GM23338 (cell line): ENCODE results near the gene MED13L. TPM values are rescaled to one million over a fixed set of nuclear protein-coding genes. Genes with fewer than 3 reads are reported as not detected.

Experiments used
- ATAC-seq: fragments of 200-7000 bp; cut with Tn5 transposase; 3 replicates; pipeline ENCODE4 v1.9.1; 2020
- DNase-seq: peaks from one replicate; pipeline ENCODE4 v3.0.0-alpha.2; 2015; ENCODE audit warnings: low spot score
- H2AFZ ChIP-seq: fragments of 200-600 bp; sonication (generic); 2 replicates; pipeline ENCODE4 v1.8.0; 2016; ENCODE audit warnings: antibody characterized with exemption, mild to moderate bottlenecking, moderate library complexity
- H3F3A ChIP-seq: fragments of 200-600 bp; sonication (generic); replicated peaks from 2 replicates; pipeline ENCODE4 v1.8.0; 2017; ENCODE audit warnings: antibody characterized with exemption, mixed run types, low read depth
- H3K27ac ChIP-seq: fragments of 200-600 bp; sonication (generic); 2 replicates; pipeline ENCODE4 v1.6.1; 2016; ENCODE audit warnings: low read depth
- H3K27me3 ChIP-seq: fragments of 200-600 bp; sonication (generic); 2 replicates; pipeline ENCODE4 v1.8.0; 2016; ENCODE audit warnings: mild to moderate bottlenecking, mixed run types, moderate library complexity; ENCODE audit not compliant: insufficient read depth
- H3K36me3 ChIP-seq: fragments of 200-600 bp; sonication (generic); 2 replicates; pipeline ENCODE4 v1.8.0; 2016; ENCODE audit warnings: mild to moderate bottlenecking; ENCODE audit not compliant: insufficient read depth
- H3K4me1 ChIP-seq: fragments of 200-600 bp; sonication (generic); 2 replicates; pipeline ENCODE4 v1.8.0; 2016; ENCODE audit warnings: mild to moderate bottlenecking, moderate library complexity; ENCODE audit not compliant: insufficient read depth
- H3K4me2 ChIP-seq: fragments of 200-600 bp; sonication (generic); 2 replicates; pipeline ENCODE4 v1.7.1; 2017; ENCODE audit warnings: mixed run types
- H3K4me3 ChIP-seq: fragments of 200-600 bp; sonication (generic); 2 replicates; pipeline ENCODE4 v1.6.1; 2016; ENCODE audit warnings: mixed run types
- H3K79me2 ChIP-seq: fragments of 200-600 bp; sonication (generic); replicated peaks from 2 replicates; pipeline ENCODE4 v1.8.0; 2017; ENCODE audit warnings: mild to moderate bottlenecking; ENCODE audit not compliant: insufficient read depth
- H3K9me2 ChIP-seq: fragments of 200-600 bp; sonication (generic); 2 replicates; pipeline ENCODE4 v1.8.0; 2017; ENCODE audit not compliant: insufficient read depth
- H4K20me1 ChIP-seq: fragments of 200-600 bp; sonication (generic); replicated peaks from 2 replicates; pipeline ENCODE4 v1.8.0; 2017; ENCODE audit warnings: mild to moderate bottlenecking; ENCODE audit not compliant: insufficient read depth
- H3K27ac Mint-ChIP-seq: 2 replicates; pipeline ENCODE4 v1.8.0; 2020; ENCODE audit warnings: inconsistent platforms, mild to moderate bottlenecking, moderate library complexity, mixed read lengths
- H3K27me3 Mint-ChIP-seq: 3 replicates; pipeline ENCODE4 v1.8.0; 2022; ENCODE audit warnings: low read depth, mild to moderate bottlenecking, moderate library complexity, mixed read lengths, inconsistent platforms; ENCODE audit not compliant: insufficient read depth, poor library complexity
- H3K36me3 Mint-ChIP-seq: 3 replicates; pipeline ENCODE4 v1.8.0; 2021; ENCODE audit warnings: low read depth, mild to moderate bottlenecking, inconsistent platforms, moderate library complexity, mixed read lengths
- H3K4me1 Mint-ChIP-seq: 3 replicates; pipeline ENCODE4 v1.8.0; 2020; ENCODE audit warnings: mild to moderate bottlenecking, inconsistent platforms, mixed read lengths
- H3K4me3 Mint-ChIP-seq: 3 replicates; pipeline ENCODE4 v1.8.0; 2021; ENCODE audit warnings: moderate library complexity, mild to moderate bottlenecking, inconsistent platforms, mixed read lengths
- H3K9me3 Mint-ChIP-seq: 3 replicates; pipeline ENCODE4 v1.8.0; 2020; ENCODE audit warnings: moderate library complexity, mild to moderate bottlenecking, inconsistent platforms, mixed read lengths
- CREB1 ChIP-seq: fragments of 250-450 bp; sonication (Bioruptor Pico); IDR thresholded peaks from 2 replicates; pipeline ENCODE4 v1.5.0; 2020; ENCODE audit warnings: low read depth, mild to moderate bottlenecking, moderate library complexity
- EZH2 ChIP-seq: fragments of 200-600 bp; sonication (generic); IDR thresholded peaks from one replicate; pipeline ENCODE4 v1.8.0; 2017; ENCODE audit warnings: antibody characterized with exemption, mild to moderate bottlenecking, low read depth; ENCODE audit not compliant: unreplicated experiment
- EZH2phosphoT487 ChIP-seq: fragments of 200-600 bp; sonication (generic); IDR thresholded peaks from one replicate; pipeline ENCODE4 v1.8.1; 2018; ENCODE audit warnings: antibody characterized with exemption; ENCODE audit not compliant: unreplicated experiment
- JUNB ChIP-seq: IDR thresholded peaks from one replicate; pipeline ENCODE4 v1.6.1; 2016; ENCODE audit warnings: antibody characterized with exemption; ENCODE audit not compliant: unreplicated experiment
- NANOG ChIP-seq: IDR thresholded peaks from 2 replicates; pipeline ENCODE4 v1.6.1; 2016; ENCODE audit warnings: antibody characterized with exemption, borderline replicate concordance
- POLR2AphosphoS5 ChIP-seq: IDR thresholded peaks from 2 replicates; pipeline ENCODE4 v1.6.1; 2016; ENCODE audit warnings: antibody characterized with exemption, low read depth
- STAT1 ChIP-seq: IDR thresholded peaks from one replicate; pipeline ENCODE4 v1.6.1; 2016; ENCODE audit warnings: antibody characterized with exemption; ENCODE audit not compliant: unreplicated experiment
- ZNF114 ChIP-seq: fragments of 250-450 bp; sonication (Bioruptor Pico); IDR thresholded peaks from 2 replicates; pipeline ENCODE4 v1.5.0; 2020; ENCODE audit warnings: mild to moderate bottlenecking, moderate library complexity
- ZNF331 ChIP-seq: fragments of 250-450 bp; sonication (Bioruptor Pico); IDR thresholded peaks from 2 replicates; pipeline ENCODE4 v1.5.0; 2020; ENCODE audit warnings: low read depth, mild to moderate bottlenecking, moderate library complexity
- polyA plus RNA-seq: library from polyadenylated mRNA; unstranded; fragments of >200 nt; fragmentation: Nextera tagmentation; extraction: Ambion mirVana; gene quantifications from 2 replicates; pipeline ENCODE4 v1.2.1, GENCODE V29; 2016
- total RNA-seq: library from RNA; depleted of rRNA; stranded (reverse); fragments of >200 nt; shearing (Covaris generic); gene quantifications from 2 replicates; pipeline ENCODE4 v1.2.3, GENCODE V29; 2014
- TF ChIP-seq, protein P1 (sequence below): IDR thresholded peaks from 2 replicates; pipeline ENCODE4 v1.6.1; 2016; ENCODE audit warnings: antibody characterized with exemption
- TF ChIP-seq, protein P2 (sequence below): fragments of 250-450 bp; sonication (Bioruptor Pico); IDR thresholded peaks from 2 replicates; pipeline ENCODE4 v1.5.0; 2020; ENCODE audit warnings: mild to moderate bottlenecking, moderate library complexity
- TF ChIP-seq, protein P3 (sequence below): IDR thresholded peaks from one replicate; pipeline ENCODE4 v1.6.1; 2018; ENCODE audit warnings: antibody characterized with exemption; ENCODE audit not compliant: unreplicated experiment
- TF ChIP-seq, protein P4 (sequence below), 2 experiments: fragments of 200-600 bp in 1 of 2; sonication (generic) in 1 of 2; conservative IDR thresholded peaks; 2 replicates each; pipeline versions ENCODE4 v1.5.1 to v1.6.1; 2016 to 2017; ENCODE audit warnings: antibody characterized with exemption in 2 of 2, low read depth in 2 of 2, mild to moderate bottlenecking in 2 of 2, moderate library complexity in 1 of 2

MED13L gene
- total and polyA plus RNA-seq, 2 experiments from 2014 or later: 20.9 to 73.6 TPM

GRCh38 chr12:116179384-116179783, 98.1 kb downstream of the MED13L start:
- H3K27ac ChIP-seq: no peak overlapping the region
- H4K20me1 ChIP-seq: peaks cover 17% of the 10 kb centered on the region; the same call in 1 of the 2 replicates

More at GRCh38 chr12:116179384-116179783, 98.1 kb downstream of the MED13L start:
- Histone ChIP-seq H3K27me3 (no peaks in the 10 kb centered on the region), H3K36me3 (no peaks in the 10 kb centered on the region), H2AFZ (no peak overlapping the region), H3K4me3 (no peak overlapping the region), H3K79me2 (peaks cover 99% of the 10 kb centered on the region), H3K9me2 (no peaks in the 10 kb centered on the region), H3K4me2 (no peak overlapping the region), H3F3A (no peaks in the 10 kb centered on the region), H3K4me1 (peaks cover 29% of the 10 kb centered on the region)
- Mint-ChIP-seq H3K27me3 (no peaks in the 10 kb centered on the region), H3K27ac (no peak overlapping the region), H3K4me3 (no peak overlapping the region), H3K4me1 (peaks cover 43% of the 10 kb centered on the region), H3K36me3 (no peaks in the 10 kb centered on the region), H3K9me3 (no peaks in the 10 kb centered on the region)
- TF ChIP-seq, protein P1, sequence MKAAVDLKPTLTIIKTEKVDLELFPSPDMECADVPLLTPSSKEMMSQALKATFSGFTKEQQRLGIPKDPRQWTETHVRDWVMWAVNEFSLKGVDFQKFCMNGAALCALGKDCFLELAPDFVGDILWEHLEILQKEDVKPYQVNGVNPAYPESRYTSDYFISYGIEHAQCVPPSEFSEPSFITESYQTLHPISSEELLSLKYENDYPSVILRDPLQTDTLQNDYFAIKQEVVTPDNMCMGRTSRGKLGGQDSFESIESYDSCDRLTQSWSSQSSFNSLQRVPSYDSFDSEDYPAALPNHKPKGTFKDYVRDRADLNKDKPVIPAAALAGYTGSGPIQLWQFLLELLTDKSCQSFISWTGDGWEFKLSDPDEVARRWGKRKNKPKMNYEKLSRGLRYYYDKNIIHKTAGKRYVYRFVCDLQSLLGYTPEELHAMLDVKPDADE: no peak
- TF ChIP-seq, protein P2, sequence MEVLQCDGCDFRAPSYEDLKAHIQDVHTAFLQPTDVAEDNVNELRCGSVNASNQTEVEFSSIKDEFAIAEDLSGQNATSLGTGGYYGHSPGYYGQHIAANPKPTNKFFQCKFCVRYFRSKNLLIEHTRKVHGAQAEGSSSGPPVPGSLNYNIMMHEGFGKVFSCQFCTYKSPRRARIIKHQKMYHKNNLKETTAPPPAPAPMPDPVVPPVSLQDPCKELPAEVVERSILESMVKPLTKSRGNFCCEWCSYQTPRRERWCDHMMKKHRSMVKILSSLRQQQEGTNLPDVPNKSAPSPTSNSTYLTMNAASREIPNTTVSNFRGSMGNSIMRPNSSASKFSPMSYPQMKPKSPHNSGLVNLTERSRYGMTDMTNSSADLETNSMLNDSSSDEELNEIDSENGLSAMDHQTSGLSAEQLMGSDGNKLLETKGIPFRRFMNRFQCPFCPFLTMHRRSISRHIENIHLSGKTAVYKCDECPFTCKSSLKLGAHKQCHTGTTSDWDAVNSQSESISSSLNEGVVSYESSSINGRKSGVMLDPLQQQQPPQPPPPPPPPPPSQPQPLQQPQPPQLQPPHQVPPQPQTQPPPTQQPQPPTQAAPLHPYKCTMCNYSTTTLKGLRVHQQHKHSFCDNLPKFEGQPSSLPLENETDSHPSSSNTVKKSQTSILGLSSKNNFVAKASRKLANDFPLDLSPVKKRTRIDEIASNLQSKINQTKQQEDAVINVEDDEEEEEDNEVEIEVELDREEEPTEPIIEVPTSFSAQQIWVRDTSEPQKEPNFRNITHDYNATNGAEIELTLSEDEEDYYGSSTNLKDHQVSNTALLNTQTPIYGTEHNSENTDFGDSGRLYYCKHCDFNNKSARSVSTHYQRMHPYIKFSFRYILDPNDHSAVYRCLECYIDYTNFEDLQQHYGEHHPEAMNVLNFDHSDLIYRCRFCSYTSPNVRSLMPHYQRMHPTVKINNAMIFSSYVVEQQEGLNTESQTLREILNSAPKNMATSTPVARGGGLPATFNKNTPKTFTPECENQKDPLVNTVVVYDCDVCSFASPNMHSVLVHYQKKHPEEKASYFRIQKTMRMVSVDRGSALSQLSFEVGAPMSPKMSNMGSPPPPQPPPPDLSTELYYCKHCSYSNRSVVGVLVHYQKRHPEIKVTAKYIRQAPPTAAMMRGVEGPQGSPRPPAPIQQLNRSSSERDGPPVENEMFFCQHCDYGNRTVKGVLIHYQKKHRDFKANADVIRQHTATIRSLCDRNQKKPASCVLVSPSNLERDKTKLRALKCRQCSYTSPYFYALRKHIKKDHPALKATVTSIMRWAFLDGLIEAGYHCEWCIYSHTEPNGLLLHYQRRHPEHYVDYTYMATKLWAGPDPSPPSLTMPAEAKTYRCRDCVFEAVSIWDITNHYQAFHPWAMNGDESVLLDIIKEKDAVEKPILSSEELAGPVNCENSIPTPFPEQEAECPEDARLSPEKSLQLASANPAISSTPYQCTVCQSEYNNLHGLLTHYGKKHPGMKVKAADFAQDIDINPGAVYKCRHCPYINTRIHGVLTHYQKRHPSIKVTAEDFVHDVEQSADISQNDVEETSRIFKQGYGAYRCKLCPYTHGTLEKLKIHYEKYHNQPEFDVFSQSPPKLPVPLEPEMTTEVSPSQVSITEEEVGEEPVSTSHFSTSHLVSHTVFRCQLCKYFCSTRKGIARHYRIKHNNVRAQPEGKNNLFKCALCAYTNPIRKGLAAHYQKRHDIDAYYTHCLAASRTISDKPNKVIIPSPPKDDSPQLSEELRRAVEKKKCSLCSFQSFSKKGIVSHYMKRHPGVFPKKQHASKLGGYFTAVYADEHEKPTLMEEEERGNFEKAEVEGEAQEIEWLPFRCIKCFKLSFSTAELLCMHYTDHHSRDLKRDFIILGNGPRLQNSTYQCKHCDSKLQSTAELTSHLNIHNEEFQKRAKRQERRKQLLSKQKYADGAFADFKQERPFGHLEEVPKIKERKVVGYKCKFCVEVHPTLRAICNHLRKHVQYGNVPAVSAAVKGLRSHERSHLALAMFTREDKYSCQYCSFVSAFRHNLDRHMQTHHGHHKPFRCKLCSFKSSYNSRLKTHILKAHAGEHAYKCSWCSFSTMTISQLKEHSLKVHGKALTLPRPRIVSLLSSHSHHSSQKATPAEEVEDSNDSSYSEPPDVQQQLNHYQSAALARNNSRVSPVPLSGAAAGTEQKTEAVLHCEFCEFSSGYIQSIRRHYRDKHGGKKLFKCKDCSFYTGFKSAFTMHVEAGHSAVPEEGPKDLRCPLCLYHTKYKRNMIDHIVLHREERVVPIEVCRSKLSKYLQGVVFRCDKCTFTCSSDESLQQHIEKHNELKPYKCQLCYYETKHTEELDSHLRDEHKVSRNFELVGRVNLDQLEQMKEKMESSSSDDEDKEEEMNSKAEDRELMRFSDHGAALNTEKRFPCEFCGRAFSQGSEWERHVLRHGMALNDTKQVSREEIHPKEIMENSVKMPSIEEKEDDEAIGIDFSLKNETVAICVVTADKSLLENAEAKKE (CRISPR knock-in tag): no peak
- TF ChIP-seq JUNB: no peak
- no peak for TF ChIP-seq NANOG
- TF ChIP-seq, protein P3, sequence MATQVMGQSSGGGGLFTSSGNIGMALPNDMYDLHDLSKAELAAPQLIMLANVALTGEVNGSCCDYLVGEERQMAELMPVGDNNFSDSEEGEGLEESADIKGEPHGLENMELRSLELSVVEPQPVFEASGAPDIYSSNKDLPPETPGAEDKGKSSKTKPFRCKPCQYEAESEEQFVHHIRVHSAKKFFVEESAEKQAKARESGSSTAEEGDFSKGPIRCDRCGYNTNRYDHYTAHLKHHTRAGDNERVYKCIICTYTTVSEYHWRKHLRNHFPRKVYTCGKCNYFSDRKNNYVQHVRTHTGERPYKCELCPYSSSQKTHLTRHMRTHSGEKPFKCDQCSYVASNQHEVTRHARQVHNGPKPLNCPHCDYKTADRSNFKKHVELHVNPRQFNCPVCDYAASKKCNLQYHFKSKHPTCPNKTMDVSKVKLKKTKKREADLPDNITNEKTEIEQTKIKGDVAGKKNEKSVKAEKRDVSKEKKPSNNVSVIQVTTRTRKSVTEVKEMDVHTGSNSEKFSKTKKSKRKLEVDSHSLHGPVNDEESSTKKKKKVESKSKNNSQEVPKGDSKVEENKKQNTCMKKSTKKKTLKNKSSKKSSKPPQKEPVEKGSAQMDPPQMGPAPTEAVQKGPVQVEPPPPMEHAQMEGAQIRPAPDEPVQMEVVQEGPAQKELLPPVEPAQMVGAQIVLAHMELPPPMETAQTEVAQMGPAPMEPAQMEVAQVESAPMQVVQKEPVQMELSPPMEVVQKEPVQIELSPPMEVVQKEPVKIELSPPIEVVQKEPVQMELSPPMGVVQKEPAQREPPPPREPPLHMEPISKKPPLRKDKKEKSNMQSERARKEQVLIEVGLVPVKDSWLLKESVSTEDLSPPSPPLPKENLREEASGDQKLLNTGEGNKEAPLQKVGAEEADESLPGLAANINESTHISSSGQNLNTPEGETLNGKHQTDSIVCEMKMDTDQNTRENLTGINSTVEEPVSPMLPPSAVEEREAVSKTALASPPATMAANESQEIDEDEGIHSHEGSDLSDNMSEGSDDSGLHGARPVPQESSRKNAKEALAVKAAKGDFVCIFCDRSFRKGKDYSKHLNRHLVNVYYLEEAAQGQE: no peak
- TF ChIP-seq, protein P4, sequence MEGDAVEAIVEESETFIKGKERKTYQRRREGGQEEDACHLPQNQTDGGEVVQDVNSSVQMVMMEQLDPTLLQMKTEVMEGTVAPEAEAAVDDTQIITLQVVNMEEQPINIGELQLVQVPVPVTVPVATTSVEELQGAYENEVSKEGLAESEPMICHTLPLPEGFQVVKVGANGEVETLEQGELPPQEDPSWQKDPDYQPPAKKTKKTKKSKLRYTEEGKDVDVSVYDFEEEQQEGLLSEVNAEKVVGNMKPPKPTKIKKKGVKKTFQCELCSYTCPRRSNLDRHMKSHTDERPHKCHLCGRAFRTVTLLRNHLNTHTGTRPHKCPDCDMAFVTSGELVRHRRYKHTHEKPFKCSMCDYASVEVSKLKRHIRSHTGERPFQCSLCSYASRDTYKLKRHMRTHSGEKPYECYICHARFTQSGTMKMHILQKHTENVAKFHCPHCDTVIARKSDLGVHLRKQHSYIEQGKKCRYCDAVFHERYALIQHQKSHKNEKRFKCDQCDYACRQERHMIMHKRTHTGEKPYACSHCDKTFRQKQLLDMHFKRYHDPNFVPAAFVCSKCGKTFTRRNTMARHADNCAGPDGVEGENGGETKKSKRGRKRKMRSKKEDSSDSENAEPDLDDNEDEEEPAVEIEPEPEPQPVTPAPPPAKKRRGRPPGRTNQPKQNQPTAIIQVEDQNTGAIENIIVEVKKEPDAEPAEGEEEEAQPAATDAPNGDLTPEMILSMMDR (conservative IDR thresholded peaks at IDR 0.05; ENCODE audit: low read depth in 2 of 2): no peak
- TF ChIP-seq EZH2: no peak
- no peak for TF ChIP-seq CREB1 (CRISPR knock-in tag)
- no peak for TF ChIP-seq POLR2AphosphoS5
- no peak for TF ChIP-seq ZNF331 (CRISPR knock-in tag)
- no peak for TF ChIP-seq STAT1
- TF ChIP-seq ZNF114: no peak
- no peak for TF ChIP-seq EZH2phosphoT487
- no peak for ATAC-seq
- no peak for DNase-seq
